Fibroblast of villous mesenchyme (primary cell): ENCODE results near the gene CTSC. TPM values are rescaled to one million over a fixed set of nuclear protein-coding genes. Genes with fewer than 3 reads are reported as not detected.
A peak's percentile ranks its signal among the peaks of the same experiment; 100 is the strongest.

ENCODE experiments used
- DNase-seq: peaks from one replicate; pipeline ENCODE4 v3.0.0-alpha.2; 2010; ENCODE audit warnings: low read depth
- H3K4me3 ChIP-seq: 2 replicates; pipeline ENCODE4 v1.5.1; 2011; ENCODE audit warnings: low read depth, mild to moderate bottlenecking, low read length
- total RNA-seq: library from RNA; depleted of rRNA; stranded (reverse); fragments of >200 nt; gene quantifications from 2 replicates; pipeline ENCODE4 v1.2.3, GENCODE V29; 2012
- TF ChIP-seq, protein P1 (sequence below): IDR thresholded peaks from 2 replicates; pipeline ENCODE4 v1.5.1; 2012; ENCODE audit warnings: low read depth, mild to moderate bottlenecking, low read length; ENCODE audit not compliant: insufficient read depth

Gene CTSC
- total RNA-seq, 1 donor = 276 TPM

DNA sequence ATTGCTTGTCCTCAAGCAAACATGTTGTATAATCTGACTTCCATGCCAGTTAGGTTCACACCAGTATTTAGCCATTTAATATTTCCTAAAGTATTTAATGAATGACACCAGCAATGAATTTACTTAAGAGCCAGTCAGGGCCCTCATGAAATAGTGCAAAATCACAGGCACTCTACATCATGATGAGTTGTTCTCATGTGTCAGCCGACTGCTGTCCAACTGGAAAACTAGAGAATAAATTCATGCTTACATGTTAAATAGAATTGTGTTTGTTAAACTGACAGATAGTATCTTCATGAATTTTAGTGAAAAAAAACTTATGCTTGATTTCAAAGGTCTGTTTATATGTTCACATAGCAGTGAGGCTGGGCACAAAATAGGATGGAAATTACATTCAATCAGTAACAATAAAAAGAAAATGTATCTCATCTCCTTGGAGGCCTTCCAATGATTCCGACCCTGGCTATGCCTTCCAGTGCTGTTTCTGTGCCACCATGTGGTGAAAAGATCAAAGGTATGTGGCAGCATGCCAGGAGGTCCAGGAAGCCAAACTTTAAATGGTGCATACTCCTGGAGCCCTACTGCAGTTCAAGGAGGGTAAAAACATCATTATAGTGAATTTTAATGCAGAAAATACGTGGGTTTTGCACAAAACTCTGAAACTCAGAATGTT is 45.2 kb downstream of the CTSC start:
- DNase-seq = no peak
- TF ChIP-seq, protein P1, sequence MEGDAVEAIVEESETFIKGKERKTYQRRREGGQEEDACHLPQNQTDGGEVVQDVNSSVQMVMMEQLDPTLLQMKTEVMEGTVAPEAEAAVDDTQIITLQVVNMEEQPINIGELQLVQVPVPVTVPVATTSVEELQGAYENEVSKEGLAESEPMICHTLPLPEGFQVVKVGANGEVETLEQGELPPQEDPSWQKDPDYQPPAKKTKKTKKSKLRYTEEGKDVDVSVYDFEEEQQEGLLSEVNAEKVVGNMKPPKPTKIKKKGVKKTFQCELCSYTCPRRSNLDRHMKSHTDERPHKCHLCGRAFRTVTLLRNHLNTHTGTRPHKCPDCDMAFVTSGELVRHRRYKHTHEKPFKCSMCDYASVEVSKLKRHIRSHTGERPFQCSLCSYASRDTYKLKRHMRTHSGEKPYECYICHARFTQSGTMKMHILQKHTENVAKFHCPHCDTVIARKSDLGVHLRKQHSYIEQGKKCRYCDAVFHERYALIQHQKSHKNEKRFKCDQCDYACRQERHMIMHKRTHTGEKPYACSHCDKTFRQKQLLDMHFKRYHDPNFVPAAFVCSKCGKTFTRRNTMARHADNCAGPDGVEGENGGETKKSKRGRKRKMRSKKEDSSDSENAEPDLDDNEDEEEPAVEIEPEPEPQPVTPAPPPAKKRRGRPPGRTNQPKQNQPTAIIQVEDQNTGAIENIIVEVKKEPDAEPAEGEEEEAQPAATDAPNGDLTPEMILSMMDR = no peak
- no peak overlapping the region for H3K4me3 ChIP-seq

DNA sequence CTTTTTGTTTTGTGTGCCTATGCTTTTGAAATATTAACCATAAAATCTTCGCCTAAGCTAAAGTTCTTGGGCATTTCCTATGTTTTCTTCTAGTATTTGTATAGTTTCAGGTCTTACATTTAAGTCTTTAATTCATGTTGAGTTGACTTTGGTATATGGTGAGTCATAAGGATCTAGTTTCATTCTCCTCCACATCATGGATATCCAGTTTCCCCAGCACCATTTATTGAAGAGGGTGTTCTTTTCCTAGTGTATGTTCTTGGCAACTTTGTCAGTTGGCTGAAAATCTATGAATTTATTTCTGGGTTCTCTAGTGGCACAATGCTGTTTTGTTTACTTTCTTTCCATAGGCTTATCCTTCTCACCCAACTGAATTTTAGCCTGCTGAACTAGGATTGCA is 49.0 kb downstream of the CTSC start:
- TF ChIP-seq, protein P1 = no peak
- DNase-seq = no peak
- H3K4me3 ChIP-seq = no peak overlapping the region

DNA sequence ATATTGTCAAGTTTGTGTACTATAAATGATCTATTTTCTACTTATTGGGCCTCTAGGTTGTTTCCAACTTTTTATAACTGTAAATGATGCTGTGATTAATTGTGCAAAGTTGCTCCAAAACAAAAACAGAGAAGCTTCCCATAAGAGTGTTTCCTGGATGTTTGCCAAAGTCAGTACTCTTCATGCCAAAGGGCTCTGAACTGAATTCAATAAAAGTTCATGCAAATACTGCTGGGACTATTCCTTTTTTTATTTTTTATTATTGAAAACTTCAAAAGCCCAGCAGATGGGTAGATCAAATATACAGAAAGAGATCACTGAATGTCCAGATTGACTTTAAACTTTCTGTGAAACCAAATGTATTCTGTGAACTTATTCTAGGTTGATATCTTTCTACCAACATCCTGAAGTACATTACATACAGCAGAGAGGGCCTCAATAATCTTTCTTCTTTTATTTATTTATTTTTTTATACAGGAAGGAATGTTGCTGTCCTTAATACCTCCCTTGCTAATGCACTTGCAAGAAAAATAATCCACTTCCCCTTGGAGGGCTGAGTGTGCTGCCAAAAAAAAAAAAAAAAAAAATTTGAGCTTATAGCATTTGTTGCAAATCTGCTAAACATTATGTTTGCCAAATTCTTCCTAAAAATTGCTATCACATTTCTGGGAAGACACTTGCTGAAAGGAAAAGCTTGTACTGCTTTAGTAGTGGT is 53.0 kb downstream of the CTSC start:
- TF ChIP-seq, protein P1 = no peak
- H3K4me3 ChIP-seq = no peak overlapping the region
- no peak for DNase-seq

DNA sequence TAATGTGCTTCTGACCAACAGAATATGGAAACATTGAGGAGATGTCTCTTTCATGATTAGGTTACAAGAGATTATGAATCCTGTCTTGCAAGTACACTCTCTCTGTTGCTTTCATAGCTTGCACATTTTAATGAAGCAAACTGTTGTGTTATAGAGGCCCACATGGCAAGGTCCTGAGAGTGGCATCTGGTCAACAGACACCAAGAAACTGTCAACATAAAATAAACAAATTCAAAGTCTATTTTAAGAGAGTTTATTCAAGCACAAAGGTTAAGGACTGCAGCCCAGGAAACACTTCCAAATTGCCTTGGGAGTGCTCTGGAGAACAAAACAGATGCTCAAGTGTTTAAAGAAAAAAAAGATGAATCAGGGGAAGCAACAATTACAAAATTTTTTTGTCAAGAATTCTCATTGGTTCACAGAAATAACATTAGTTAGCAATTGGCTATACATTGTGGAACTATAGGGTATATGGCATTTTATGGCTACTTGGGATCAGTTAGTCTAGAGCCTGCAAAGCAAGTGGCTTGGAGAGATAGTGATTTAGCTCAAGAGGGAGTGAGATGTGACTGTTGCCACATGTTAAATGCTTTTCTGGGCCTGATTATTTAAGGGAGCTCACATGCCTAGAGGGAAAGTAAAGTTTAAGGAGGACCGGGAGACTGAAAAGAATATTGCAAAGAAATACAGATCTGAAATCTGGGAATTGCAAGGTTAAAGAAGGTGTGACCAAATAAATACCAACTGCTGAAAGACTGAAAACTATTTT is 54.6 kb downstream of the CTSC start:
- no peak for DNase-seq
- no peak overlapping the region for H3K4me3 ChIP-seq
- TF ChIP-seq, protein P1 = no peak

DNA sequence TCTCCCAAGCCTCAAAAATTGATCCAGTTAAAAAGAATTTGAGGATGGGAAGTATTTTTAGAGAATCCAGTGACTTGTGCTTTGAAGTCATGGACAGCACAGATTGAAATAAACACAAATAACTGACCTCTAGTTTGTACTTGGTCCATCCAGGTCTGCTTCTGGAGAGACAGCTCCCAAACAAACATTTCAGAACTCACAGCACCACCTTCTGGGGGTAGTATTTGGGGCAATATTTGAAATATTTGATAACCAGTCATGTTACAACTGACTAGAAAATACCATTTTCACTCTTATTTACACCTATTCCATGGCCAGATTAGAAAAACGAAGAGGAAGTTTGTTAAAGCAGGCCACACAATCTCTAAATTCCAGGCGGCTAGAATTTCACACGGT is 56.2 kb downstream of the CTSC start:
- DNase-seq = no peak
- no peak overlapping the region for H3K4me3 ChIP-seq
- TF ChIP-seq, protein P1 = peak; percentile 14

DNA sequence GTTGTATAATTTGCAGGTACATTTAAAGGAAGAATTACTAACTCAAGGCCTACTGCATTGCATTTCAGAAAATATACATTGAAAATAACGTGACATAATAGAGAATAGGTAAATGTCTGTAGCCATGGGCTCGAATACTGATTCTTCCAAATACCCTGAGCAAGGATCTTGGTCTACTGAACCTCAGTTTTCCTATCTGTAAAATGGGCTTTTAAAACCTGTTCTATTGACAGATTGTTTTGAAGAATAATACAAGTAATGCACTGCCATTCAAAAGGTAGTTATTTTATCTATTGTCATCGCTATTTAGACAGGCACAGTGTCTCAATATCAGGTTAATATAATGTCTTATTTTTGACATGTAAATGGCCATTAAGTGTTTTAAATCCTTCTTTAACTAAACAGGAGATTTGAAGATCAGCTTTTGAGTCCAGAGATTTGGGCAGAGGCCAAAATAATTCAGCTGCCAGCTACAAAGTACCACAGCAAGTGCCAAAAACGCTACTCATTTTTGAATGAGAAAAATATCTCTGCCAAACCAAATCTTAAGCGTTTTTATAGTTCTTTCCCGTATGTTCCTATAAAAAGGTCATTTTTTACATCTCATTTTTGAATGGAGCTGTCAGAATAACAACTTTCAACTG is 56.7 kb downstream of the CTSC start:
- TF ChIP-seq, protein P1 = no peak
- DNase-seq = no peak
- H3K4me3 ChIP-seq = no peak overlapping the region
